CD4-positive, alpha-beta T cell (primary cell): ENCODE results near the gene CA11. TPM values are rescaled to one million over a fixed set of nuclear protein-coding genes. Genes with fewer than 3 reads are reported as not detected.
"Not testable (repeated sequence)": the region's sequence is repeated elsewhere in the genome, so short reads cannot be mapped to it uniquely, and the experiment has no call there.

Experiments used
- ATAC-seq: fragments of 200-7000 bp; cut with Tn5 transposase; one replicate; pipeline ENCODE4 v1.10.0; 2022; ENCODE audit warnings: mild to moderate bottlenecking; ENCODE audit not compliant: poor library complexity
- CTCF ChIA-PET: fragments of 350-600 bp; sonication (Branson Sonifier 250); formaldehyde crosslinking; loops from one replicate; lab custom pipeline; 2021; ENCODE audit warnings: antibody characterized with exemption, inconsistent platforms; lab: Charles Lee
- POLR2A ChIA-PET: fragments of 350-600 bp; sonication (Branson Sonifier 250); formaldehyde crosslinking; loops from one replicate; lab custom pipeline; 2021; ENCODE audit warnings: antibody characterized with exemption, inconsistent platforms; lab: Charles Lee
- DNase-seq, 14 experiments: peaks; one replicate each; pipeline ENCODE4 v3.0.0-alpha.2; 2013 to 2020; ENCODE audit warnings: mixed read lengths in 2 of 14
- H3K27ac ChIP-seq, 2 donors: one replicate each; pipeline versions ENCODE4 v1.5.1 to v1.7.0; 2013; ENCODE audit warnings: low read length in 2 of 2, low read depth in 1 of 2, mild to moderate bottlenecking in 1 of 2
- H3K27me3 ChIP-seq, 2 experiments: 1 replicate in 1 of 2; 2 replicates in 1 of 2; pipeline versions ENCODE4 v1.6.1 to v1.7.0; 2013; ENCODE audit warnings: low read length in 2 of 2, control low read depth in 1 of 2, mild to moderate bottlenecking in 1 of 2, moderate library complexity in 1 of 2; ENCODE audit not compliant: insufficient read depth in 2 of 2, control insufficient read depth in 1 of 2
- H3K36me3 ChIP-seq: one replicate; pipeline ENCODE4 v1.6.1; 2013; ENCODE audit warnings: low read length, control low read depth; ENCODE audit not compliant: insufficient read depth
- H3K4me1 ChIP-seq: one replicate; pipeline ENCODE4 v1.6.1; 2013; ENCODE audit warnings: low read length, control low read depth; ENCODE audit not compliant: insufficient read depth
- H3K4me3 ChIP-seq: one replicate; pipeline ENCODE4 v1.5.1; 2013; ENCODE audit warnings: mild to moderate bottlenecking, low read length, moderate library complexity
- H3K9me3 ChIP-seq, 2 experiments: 1 replicate in 1 of 2; 2 replicates in 1 of 2; pipeline versions ENCODE4 v1.6.1 to v1.7.0; 2013; ENCODE audit warnings: low read length in 2 of 2, mild to moderate bottlenecking in 2 of 2, control low read depth in 1 of 2, moderate library complexity in 1 of 2; ENCODE audit not compliant: control insufficient read depth in 1 of 2, insufficient read depth in 1 of 2
- H3K27ac Mint-ChIP-seq: one replicate; pipeline ENCODE4 v1.8.0; 2020; ENCODE audit warnings: mixed read lengths
- H3K27me3 Mint-ChIP-seq: one replicate; pipeline ENCODE4 v1.8.0; 2021; ENCODE audit warnings: mixed read lengths
- H3K36me3 Mint-ChIP-seq: one replicate; pipeline ENCODE4 v1.8.0; 2021; ENCODE audit warnings: low read depth, mixed read lengths
- H3K4me1 Mint-ChIP-seq: one replicate; pipeline ENCODE4 v1.8.0; 2021; ENCODE audit warnings: low read depth, mixed read lengths
- H3K4me3 Mint-ChIP-seq: one replicate; pipeline ENCODE4 v1.8.0; 2020; ENCODE audit warnings: mild to moderate bottlenecking, mixed read lengths
- H3K9me3 Mint-ChIP-seq: one replicate; pipeline ENCODE4 v1.8.0; 2020; ENCODE audit warnings: mixed read lengths
- intact Hi-C, 2 experiments: fragments of 100-400 bp; cut with DNase I in 1 of 2; cut with micrococcal nuclease in 1 of 2; formaldehyde crosslinking; loops; one replicate each; pipeline versions ENCODE4 v1.15.1 to v1.9.0; 2023 to 2025; cut with DNase I, micrococcal nuclease
- polyA plus RNA-seq, 2 donors: library from polyadenylated mRNA; unstranded; fragments of 120-200 nt; gene quantifications; one replicate each; pipeline ENCODE4 v1.2.1, GENCODE V29; 2013
- total RNA-seq, 174 experiments: library from RNA in 2 of 174; stranded (reverse) in 2 of 174; gene quantifications; one replicate each; pipeline ENCODE4 v1.2.3 and lab custom pipeline; 2021 to 2026
- TF ChIP-seq, protein P1 (sequence below): fragments of 200-600 bp; IDR thresholded peaks from one replicate; pipeline ENCODE4 v1.8.0; 2022; ENCODE audit warnings: antibody characterized with exemption, mild to moderate bottlenecking

Gene CA11
- total RNA-seq (10 to 100 TPM; 11.0 to 12.4 TPM), total RNA-seq (lab: John Stamatoyannopoulos, UW) (1.6 to 18.5 (median 8.5) reads per million in 172 experiments)
- 12.8 TPM for polyA plus RNA-seq (2013, experiment 1 of 2)
- polyA plus RNA-seq (2013, experiment 2 of 2): 10.1 TPM

- peaks cover 54% of the 10 kb centered on the region for H3K4me1 Mint-ChIP-seq
- Histone ChIP-seq H3K27me3 (no peaks in the 10 kb centered on the region), H3K9me3 (no peaks in the 10 kb centered on the region), H3K27ac (peak within 1 kb of the TSS; percentile 78 to 96), H3K36me3 (no peaks in the 10 kb centered on the region), H3K4me3 (peak within 1 kb of the TSS; percentile 71), H3K4me1 (peaks cover 48% of the 10 kb centered on the region)
- peak within 1 kb of the TSS; percentile 85 for H3K4me3 Mint-ChIP-seq
- DNase-seq (peak; percentile 88 to 96 (median 92)), ATAC-seq (peak; percentile 80)
- H3K36me3 Mint-ChIP-seq: no peaks in the 10 kb centered on the region
- ChIA-PET CTCF (interaction anchor here (0.6 to 2.4 kb wide), 14 partner anchors 9 to 256 kb away, joined by 3 to 19 read pairs (median 4); partner anchors contain the start of genes DBP and RPL18), POLR2A (interaction anchor here (0.5 to 2.4 kb wide), 21 partner anchors 9 to 347 kb away, joined by 3 to 43 read pairs (median 4); partner anchors contain the start of genes DBP, GYS1, RPL18 and RUVBL2)
- H3K9me3 Mint-ChIP-seq: no peaks in the 10 kb centered on the region
- peak within 1 kb of the TSS; percentile 91 for H3K27ac Mint-ChIP-seq
- intact Hi-C loops: loop anchor here (1.0 to 5.0 kb wide), 10 partner anchors 8 to 321 kb away; partner anchors contain the start of genes FTL (in 1 of the 2) and HSD17B14 (in 1 of the 2)
- no peaks in the 10 kb centered on the region for H3K27me3 Mint-ChIP-seq
- TF ChIP-seq, protein P1, sequence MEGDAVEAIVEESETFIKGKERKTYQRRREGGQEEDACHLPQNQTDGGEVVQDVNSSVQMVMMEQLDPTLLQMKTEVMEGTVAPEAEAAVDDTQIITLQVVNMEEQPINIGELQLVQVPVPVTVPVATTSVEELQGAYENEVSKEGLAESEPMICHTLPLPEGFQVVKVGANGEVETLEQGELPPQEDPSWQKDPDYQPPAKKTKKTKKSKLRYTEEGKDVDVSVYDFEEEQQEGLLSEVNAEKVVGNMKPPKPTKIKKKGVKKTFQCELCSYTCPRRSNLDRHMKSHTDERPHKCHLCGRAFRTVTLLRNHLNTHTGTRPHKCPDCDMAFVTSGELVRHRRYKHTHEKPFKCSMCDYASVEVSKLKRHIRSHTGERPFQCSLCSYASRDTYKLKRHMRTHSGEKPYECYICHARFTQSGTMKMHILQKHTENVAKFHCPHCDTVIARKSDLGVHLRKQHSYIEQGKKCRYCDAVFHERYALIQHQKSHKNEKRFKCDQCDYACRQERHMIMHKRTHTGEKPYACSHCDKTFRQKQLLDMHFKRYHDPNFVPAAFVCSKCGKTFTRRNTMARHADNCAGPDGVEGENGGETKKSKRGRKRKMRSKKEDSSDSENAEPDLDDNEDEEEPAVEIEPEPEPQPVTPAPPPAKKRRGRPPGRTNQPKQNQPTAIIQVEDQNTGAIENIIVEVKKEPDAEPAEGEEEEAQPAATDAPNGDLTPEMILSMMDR: peak; percentile 84
These were observed at the start of gene CA11 for GRCh38 chr19:48646001-48646721. TSS of gene CA11 (minus strand) at chr19:48646187. CDS start at chr19:48645632, 555 bp downstream.

- peaks cover 11% of the 10 kb centered on the region for H3K27me3 Mint-ChIP-seq
- H3K4me3 Mint-ChIP-seq, H3K36me3 Mint-ChIP-seq, DNase-seq, H3K36me3 ChIP-seq, intact Hi-C loops, H3K9me3 ChIP-seq, H3K27ac ChIP-seq, POLR2A ChIA-PET, ATAC-seq, H3K4me3 ChIP-seq, H3K27ac Mint-ChIP-seq, H3K9me3 Mint-ChIP-seq, H3K4me1 Mint-ChIP-seq: not testable (repeated sequence)
- CTCF ChIA-PET: interaction anchor here (0.6 kb wide), 1 partner anchor 191 kb away, joined by 3 read pairs; no protein-coding TSS in a partner anchor
- peaks cover 10% of the 10 kb centered on the region for H3K4me1 ChIP-seq
- H3K27me3 ChIP-seq: peaks cover 10 to 18% of the 10 kb centered on the region in 2 experiments
These were observed 47.6 kb upstream of the CA11 start for GRCh38 chr19:48693629-48694028.

- ChIA-PET CTCF (no interaction called here), POLR2A (no interaction called here)
- Histone ChIP-seq H3K4me1 (no peaks in the 10 kb centered on the region), H3K27me3 (no peaks in the 10 kb centered on the region), H3K9me3 (no peaks in the 10 kb centered on the region), H3K27ac (no peak overlapping the region), H3K4me3 (no peak overlapping the region), H3K36me3 (no peaks in the 10 kb centered on the region)
- no peak for ATAC-seq
- Mint-ChIP-seq H3K36me3 (no peaks in the 10 kb centered on the region), H3K27me3 (no peaks in the 10 kb centered on the region), H3K9me3 (no peaks in the 10 kb centered on the region), H3K27ac (no peak overlapping the region), H3K4me3 (no peak overlapping the region), H3K4me1 (no peaks in the 10 kb centered on the region)
- no peak for DNase-seq
- intact Hi-C loops: no loop called here
- TF ChIP-seq, protein P1: no peak
These were observed 43.5 kb upstream of the CA11 start for GRCh38 chr19:48689449-48689848.
